Measurements from ENCODE around the gene IGFL3. TPM values are rescaled to one million over a fixed set of nuclear protein-coding genes. Genes with fewer than 3 reads are reported as not detected.

IGFL3 gene
- total RNA-seq, 1 experiment from 2014 or later = not detected

DNA sequence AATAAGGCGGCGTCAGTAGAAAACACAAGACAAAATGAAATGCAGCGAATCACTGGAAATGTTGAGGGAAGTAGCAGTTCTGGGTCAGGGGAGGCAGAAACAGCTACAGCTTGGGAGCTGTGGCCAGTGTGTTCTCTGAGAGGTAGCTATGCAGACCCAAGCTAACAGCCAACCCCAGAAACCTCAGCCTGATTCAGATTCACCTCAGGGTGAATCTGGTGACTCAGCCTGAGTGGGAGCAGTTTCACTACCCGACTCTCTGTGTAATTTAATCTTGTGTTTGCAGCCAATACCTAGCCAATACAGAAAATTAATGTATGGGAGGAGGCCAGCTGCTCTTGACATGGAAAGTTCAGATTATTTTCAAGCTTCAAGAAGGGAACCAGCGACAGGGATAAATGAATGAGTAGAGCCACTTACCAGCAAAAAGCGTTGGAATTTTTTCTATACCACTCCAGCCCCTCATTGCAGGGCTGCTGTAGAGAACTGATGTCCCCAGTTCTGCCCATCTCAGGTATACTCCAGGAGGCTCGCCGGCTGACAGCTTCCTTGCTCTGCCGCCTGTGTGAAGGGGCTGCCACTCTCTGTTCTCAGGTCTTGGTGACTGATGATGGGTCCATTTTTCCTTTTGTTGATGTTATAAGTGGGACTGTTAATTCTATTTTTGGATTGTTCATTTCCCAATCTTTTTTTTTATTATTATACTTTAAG is 8.9 kb downstream of the IGFL3 start:
- Histone ChIP-seq H3K23me2 (ENCODE audit: insufficient read length, low read depth, low read length, poor library complexity, severe bottlenecking) (no peaks in the 10 kb centered on the region), H3K14ac (ENCODE audit: insufficient read depth, low read length) (no peak overlapping the region), H3K23ac (ENCODE audit: insufficient read length, low read depth, low read length) (no peak overlapping the region), H2BK12ac (ENCODE audit: insufficient read length, low read depth, low read length) (peak overlapping the region; percentile 25), H4K5ac (ENCODE audit: insufficient read length, low read depth, low read length) (no peak overlapping the region), H3K79me2 (ENCODE audit: insufficient read depth, low read length) (no peaks in the 10 kb centered on the region), H3K9me3 (ENCODE audit: control insufficient read depth, low read depth, low read length) (no peaks in the 10 kb centered on the region), H2BK15ac (ENCODE audit: low read depth, low read length) (no peak overlapping the region), H3K4ac (ENCODE audit: low read depth, low read length) (no peak overlapping the region), H3K79me1 (ENCODE audit: insufficient read depth, low read depth, low read length, poor library complexity, severe bottlenecking) (no peaks in the 10 kb centered on the region), H2BK20ac (ENCODE audit: low read depth, low read length, poor library complexity, severe bottlenecking) (no peak overlapping the region), H2AK5ac (ENCODE audit: insufficient read length, low read length) (no peak overlapping the region), H3K56ac (ENCODE audit: insufficient read length, low read depth, low read length) (no peak overlapping the region), H4K91ac (ENCODE audit: insufficient read length, low read depth, low read length) (no peak overlapping the region), H3T11ph (ENCODE audit: low read length) (no peak overlapping the region), H4K8ac (replicated peaks; ENCODE audit: insufficient read length, low read depth, low read length) (no peak overlapping the region), H4K20me1 (ENCODE audit: control insufficient read depth, insufficient read depth, insufficient read length) (no peaks in the 10 kb centered on the region), H3K4me2 (ENCODE audit: insufficient read depth, insufficient read length, low read length) (no peak overlapping the region), H2AFZ (ENCODE audit: low read length) (no peak overlapping the region), H2BK120ac (ENCODE audit: low read depth, low read length, poor library complexity, severe bottlenecking) (no peak overlapping the region), H3K27me3 (ENCODE audit: insufficient read depth, low read length) (no peaks in the 10 kb centered on the region), H3K9ac (ENCODE audit: extremely low read depth, insufficient read length, low read length) (no peak overlapping the region), H3K4me1 (ENCODE audit: insufficient read depth, low read length) (no peaks in the 10 kb centered on the region; the same call in 1 of the 2 replicates), H2BK5ac (ENCODE audit: insufficient read length, low read length) (no peak overlapping the region), H3K18ac (ENCODE audit: insufficient read length, low read depth, low read length) (no peak overlapping the region), H3K27ac (ENCODE audit: insufficient read length, low read depth, low read length) (no peak overlapping the region)
- TF ChIP-seq CTCF (conservative IDR thresholded peaks at IDR 0.05) = no peak
- Mint-ChIP-seq H3K27ac (no peak overlapping the region), H3K9me3 (peaks cover 8 to 11% of the 10 kb centered on the region in 2 experiments), H3K4me1 (peaks cover 10 to 12% of the 10 kb centered on the region in 2 experiments), H3K4me3 (no peak overlapping the region), H3K27me3 (ENCODE audit: low read depth) (peaks cover 10% of the 10 kb centered on the region), H3K36me3 (ENCODE audit: insufficient read depth in 1 of 3, low read depth in 3 of 3) (peaks cover 0 to 9% (median 2%) of the 10 kb centered on the region in 3 experiments; a peak in 3 of 7 replicates)
- no CpG with 5 or more reads among the region's 9 CpGs for WGBS (ENCODE audit: extremely low coverage, insufficient read length, low lambda C conversion rate)
- DNase-seq = no peak

Measured in H9 (cell line).